ENCODE data around the gene ZNF724.
"Not testable (repeated sequence)": the region's sequence is repeated elsewhere in the genome, so short reads cannot be mapped to it uniquely, and the experiment has no call there.

Gene ZNF724

DNA sequence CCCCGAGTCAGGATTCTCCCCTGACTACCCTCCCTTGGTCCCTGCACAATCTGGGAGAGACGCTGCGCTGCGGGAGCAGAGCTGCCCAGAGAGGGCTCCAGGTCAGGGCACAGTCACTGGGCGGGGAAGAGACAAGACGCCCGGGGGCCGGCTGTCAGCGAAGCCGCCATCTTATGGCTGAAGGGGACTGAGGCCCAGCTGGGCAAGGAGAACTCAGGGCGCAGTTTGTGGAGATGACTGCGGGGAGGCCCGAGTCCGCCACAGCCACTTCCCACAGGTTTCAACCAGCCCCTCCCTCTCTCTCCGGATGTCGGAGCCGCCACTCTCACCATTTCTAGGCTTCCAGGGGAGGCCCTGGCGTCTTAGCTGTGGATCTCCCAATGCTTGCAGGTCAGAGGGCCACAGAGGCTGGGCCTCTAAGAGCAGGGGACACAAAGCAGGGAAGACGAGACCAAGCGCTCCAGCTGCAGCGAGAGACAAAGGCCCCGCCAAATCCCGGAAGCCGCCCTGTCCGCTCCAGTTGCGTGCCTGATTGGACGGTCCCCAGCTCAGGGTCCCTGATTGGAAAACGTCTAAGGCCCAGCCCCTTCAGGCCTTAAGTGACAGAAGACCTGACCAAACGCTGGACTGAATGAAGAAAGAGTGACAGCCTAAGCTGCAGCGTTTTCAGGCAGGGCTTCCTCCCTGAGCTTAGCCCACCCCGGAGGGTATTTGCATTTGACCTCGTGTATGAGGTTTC lies at the start of gene ZNF724:
TSS of gene ZNF724 (minus strand) at position 484 of the 739 bp plus-strand sequence. CDS start at position 332, 152 bp downstream.
- DNase-seq (ENCODE audit: low read depth, low spot score): peak; percentile 95

DNA sequence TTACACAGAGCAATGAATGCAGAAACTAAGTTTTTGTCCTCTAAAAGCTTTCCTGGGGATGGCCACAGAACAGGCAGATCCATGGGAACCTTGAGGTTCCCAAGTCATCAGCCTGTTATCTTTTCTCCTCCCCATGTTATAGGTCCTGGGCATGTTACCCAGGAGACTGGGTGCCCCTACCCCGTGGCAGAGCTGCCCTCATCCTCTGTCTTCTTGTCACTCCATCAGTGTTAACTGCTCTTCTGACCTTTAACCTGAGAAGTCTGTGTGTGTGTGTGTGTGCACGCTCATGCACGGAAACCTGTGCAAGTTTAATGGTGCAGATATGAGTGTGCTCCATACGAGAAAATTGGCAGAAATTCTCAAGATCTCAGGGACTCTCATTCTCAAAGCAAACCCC lies 43.9 kb upstream of the ZNF724 start:
- no peak for DNase-seq (ENCODE audit: low read depth, low spot score)

DNA sequence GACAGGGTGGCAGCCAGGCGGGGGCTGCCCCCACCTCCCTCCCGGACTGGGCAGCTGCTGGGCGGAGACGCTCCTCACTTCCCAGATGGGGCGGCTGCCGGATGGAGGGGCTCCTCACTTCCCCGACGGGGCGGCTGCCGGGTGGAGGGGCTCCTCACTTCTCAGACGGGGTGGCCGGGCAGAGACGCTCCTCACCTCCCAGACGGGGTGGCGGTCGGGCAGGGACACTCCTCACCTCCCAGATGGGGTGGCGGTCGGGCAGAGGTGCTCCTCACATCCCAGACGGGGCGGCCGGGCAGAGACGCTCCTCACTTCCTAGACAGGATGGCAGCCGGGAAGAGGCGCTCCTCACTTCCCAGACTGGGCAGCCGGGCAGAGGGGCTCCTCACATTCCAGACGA lies 39.8 kb upstream of the ZNF724 start:
- not testable (repeated sequence) for DNase-seq (ENCODE audit: low read depth, low spot score)

DNA sequence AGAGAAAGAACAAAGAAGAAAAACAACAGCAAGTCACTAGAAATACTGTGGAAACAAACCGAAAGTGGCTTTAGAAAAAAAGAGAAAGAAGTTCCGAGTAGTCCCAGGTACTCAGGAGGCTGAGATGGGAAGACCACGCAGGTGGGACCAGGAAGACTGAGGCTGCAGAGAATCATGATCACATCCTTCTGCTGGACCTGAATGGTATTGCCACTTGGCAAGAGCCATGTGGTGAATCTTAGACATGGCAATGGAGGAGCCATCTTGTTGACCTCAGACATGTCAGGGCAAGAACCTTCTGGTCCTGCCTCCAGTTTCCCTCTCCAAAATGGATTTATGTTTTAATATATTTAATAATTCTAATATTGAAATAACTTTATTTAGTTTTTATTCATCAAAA lies 37.4 kb upstream of the ZNF724 start:
- DNase-seq (ENCODE audit: low read depth, low spot score): no peak

DNA sequence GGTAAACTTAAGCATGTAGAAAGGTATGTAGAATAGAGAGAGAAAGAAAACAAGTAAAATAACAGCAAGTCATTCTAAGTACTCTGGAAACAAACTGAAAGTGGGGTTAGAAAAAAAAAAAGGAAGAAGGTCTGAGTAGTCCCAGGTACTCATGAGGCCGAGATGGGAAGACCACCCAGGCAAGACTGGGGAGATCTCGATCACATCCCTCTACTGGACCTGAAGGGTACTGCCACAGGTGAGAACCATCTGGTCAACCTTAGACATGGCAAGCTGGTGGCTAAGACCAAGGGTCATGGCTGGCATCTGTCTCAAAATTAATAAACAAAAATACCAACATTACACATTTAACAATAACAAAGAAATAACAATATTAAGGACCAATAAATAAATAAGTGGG lies 36.3 kb upstream of the ZNF724 start:
- DNase-seq (ENCODE audit: low read depth, low spot score): no peak

DNA sequence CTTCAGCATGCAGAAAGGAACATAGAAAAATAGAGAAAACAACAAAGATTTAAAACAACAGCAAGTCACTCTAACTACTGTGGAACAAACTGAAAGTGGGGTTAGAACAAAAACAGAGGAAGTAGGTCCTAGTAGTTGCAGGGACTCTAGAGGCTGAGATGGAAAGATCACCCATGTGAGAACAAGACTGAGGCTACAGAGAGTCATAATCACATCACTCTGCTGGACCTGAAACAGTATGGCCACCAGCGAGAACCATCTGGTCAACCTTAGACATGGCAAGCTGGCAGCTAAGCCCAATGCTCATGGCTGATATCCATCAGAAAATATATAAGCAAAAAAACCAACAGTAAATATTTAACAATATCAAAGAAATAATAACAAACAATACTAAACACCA lies 35.8 kb upstream of the ZNF724 start:
- DNase-seq (ENCODE audit: low read depth, low spot score): no peak

DNA sequence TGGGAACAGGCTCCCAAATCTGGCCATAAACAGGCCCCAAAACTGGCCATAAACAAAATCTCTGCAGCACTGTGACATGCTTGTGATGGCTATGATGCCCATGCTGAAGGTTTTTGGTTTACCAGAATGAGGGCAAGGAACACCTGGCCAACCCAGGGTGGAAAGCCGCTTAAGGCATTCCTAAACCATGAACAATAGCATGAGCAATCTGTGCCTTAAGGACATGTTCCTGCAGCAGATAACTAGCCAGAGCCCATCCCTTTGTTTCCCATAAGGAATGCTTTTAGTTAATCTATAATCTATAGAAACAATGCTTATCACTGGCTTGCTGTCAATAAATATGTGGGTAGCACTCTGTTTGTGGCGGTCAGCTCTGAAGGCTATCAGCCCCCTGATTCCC lies 35.1 kb upstream of the ZNF724 start:
- not testable (repeated sequence) for DNase-seq (ENCODE audit: low read depth, low spot score)

DNA sequence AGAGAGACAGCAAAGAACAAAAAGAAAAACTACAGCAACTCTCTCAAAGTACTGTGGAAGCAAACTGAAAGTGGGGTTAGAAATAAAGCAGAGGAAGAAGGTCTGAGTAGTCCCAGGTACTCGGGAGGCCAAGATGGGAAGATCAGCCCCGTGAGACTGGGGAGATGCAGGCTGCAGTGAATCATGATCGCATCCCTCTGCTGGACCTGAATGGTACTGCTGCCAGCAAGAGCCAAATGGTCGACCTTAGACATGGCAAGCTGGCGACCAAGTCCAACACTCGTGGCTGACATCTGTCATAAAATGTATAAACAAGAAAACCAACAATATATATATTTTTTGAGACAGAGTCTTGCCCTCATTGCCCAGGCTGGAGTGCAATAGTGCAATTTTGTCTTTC lies 33.7 kb upstream of the ZNF724 start:
- DNase-seq (ENCODE audit: low read depth, low spot score): peak; percentile 1

DNA sequence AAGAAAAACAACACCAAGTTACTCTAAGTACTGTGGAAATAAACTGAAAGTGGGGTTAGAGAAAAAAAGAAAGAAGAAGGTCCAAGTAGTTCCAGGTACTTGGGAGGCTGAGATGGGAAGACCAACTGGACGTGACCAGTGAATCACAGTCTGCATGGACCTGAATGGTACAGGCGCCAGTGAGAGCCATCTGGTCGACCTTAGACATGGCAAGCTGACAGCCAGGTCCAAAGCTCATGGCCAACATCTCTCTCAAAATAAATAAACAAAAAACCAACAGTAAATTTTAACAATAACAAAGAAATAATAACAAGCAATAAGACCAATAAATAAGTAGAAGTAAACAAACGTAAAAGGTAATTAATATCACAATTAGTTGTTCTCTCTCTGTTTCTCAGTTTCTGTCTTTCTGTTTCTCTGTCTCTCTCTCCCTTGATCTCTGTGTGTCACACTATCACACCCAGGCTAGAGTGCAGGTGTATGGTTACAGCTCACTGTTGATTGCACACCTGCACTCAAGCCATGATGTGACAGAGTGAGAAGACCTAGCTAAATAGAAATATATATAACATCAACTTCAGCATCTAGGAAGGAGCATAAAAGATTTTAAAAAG lies 31.6 kb upstream of the ZNF724 start:
- no peak for DNase-seq (ENCODE audit: low read depth, low spot score)

DNA sequence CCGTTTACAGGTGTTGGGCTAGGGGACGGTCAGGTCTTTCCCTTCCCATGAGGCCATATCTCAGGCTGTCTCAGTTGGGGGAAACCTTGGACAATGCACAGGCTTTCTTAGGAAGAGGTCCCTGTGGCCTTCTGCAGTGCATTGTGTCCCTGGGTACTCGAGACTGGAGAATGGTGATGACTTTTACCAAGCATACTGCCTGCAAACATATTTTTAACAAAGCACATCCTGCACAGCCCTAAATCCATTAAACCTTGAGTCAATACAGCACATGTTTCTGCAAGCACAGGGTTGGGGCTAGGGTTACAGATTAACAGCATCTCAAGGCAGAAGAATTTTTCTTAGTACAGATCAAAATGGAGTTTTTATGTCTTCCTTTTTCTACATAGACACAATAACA lies 27.9 kb upstream of the ZNF724 start:
- not testable (repeated sequence) for DNase-seq (ENCODE audit: low read depth, low spot score)

DNA sequence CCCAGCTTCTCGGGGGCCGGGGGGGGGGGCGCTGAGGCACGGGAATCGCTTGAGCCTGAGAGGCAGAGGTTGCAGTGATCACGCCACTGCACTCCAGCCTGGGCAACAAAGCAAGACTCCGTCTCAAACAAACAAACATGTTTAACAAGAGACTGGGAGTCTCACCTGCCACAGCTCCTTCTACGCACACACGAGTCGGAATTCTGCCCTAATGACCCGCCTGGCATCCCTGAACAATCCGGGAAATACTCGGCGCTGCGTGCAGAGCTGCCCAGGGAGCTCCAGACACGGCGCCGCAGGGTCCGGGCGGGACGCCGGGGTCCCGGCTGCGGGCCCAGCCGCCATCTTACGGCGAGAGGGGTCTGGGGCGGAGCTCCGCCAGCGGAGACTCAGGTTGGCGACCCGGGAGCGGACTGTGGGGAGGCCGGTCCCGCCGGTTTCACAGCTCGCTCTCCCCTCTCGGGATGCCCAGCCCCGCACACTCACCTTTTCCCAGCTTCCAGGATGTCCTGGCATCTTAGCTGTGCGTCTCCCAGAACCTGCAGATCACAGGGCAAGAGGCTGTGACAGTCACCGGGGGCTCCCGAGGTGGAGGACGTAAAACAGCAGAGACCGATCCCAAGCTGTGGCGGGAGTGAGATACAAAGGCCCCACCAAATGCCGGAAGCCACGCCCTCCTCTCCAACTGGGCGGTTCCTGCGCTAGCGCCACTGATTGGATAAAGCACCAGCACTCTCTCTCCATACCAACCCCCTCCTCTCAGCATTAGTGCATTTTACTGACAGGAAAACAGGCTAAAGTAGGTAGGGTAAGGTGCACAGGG lies 23.6 kb upstream of the ZNF724 start:
- peak; percentile 69 for DNase-seq (ENCODE audit: low read depth, low spot score)

DNA sequence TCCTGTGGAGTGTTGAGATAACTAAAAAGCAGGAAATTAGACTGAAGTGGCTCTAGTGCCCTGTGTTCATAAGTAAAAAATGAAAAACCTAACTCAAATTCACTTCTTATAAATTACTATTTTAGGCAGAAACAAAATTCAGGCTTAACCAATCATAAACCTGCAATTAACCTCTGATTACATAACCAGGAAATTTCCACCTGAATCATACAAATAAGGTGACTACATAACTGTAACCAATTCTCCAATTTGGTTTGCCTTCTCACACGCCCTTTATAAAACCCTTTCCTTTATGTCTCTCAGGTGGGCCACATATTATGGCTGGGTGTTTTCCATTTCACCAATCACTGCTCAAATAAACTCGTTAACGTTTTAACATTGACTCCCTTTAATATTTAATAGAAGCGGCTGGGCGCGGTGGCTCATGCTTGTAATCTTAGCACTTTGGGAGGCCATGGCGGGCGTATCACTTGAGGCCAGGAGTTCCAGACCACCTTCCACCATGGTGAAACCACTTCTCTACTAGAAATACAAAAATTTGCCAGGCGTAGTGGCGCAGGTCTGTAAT lies 22.9 kb upstream of the ZNF724 start:
- DNase-seq (ENCODE audit: low read depth, low spot score): no peak

DNA sequence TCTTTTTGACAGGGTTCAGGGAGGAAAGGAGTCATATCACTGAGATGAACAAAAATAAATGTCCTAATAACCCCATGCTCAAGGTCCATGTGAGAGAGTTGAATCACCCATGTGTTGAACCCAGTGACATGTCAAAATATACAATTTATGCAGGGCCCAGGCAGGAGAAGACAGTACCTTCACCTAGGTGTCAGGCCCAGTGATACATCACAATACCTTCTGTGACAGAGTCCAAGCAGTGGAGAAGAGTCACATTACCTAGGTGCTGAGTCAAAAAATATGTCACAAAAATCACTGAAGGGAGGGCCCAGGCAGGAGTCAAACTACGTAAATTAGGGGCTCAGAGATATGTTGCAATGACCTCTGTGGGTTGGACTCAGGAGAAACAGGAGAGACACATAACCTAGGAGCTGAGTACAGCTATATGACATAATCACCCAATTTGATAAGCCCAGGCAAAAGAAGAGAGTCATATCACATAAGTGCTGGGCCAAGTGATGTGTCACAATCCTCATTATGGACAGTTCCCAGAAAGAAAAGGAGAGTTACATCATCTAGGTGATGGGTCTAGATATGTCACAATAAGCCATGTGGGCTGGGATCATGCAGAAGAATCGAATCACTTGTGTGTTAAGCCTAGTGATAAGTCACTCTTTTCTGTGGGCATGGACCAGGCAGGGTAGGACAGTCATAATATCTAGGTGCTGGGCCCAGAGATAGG lies 13.8 kb upstream of the ZNF724 start:
- DNase-seq (ENCODE audit: low read depth, low spot score): no peak

DNA sequence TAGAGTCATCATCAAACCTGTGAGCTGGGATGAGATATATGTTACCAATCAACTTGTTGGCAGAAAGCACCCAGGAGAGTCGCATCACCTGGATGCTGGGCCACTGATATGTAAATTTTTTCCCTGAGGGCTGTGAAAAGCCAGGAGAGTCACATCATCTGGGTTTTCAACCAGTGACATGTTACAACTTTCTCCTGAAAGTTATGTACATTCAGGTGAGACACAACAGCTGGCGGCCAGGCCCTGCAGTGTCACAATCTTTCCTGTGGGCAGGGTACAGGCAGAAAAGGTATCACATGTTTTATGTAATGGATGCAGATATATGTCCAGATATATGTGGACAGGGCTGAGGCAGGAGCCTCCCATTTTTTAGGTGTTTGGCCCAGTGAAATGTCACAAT lies 13.2 kb upstream of the ZNF724 start:
- no peak for DNase-seq (ENCODE audit: low read depth, low spot score)

DNA sequence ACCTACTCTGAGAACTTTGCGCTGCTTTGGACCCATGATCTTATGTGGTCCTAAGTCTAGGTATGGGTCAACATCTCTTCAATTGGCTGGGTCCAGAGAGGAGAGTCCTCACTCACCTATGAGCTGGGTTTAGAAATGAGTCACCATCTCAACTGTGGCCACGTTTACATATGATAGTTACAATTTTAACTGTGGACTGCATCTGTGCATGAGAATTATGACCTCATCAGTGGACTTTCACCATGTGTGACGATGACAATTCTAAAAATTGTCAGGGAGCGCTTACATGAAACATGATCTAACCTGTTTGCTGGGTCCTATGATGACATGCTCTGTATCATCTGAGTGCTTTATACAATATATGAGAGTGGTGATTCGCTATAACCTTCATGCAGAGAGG lies 12.7 kb upstream of the ZNF724 start:
- DNase-seq (ENCODE audit: low read depth, low spot score): no peak

DNA sequence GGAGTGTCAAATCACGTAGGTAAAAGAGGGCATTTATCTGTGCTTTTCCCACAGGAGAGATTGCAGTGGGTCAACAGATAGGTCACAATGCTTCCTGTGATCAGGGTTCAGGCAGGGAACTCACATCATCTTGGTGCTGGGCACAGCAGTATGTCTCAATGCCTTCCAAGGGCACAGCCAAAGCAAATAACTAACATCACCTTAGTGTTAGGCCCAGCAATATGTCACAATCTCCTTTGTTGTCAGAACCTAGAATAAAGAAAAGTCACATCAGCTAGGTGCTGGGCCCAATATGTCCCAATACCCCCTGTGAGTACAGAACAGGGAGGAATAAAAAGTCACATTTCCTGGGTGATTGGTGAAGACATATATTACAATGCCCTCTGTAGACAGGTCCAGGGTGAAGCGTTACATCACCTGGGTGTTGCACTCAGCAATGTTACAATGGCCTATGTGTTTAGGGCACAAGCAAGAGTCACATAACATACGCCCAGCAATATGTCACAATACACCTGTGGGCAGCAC lies 11.4 kb upstream of the ZNF724 start:
- DNase-seq (ENCODE audit: low read depth, low spot score): no peak

DNA sequence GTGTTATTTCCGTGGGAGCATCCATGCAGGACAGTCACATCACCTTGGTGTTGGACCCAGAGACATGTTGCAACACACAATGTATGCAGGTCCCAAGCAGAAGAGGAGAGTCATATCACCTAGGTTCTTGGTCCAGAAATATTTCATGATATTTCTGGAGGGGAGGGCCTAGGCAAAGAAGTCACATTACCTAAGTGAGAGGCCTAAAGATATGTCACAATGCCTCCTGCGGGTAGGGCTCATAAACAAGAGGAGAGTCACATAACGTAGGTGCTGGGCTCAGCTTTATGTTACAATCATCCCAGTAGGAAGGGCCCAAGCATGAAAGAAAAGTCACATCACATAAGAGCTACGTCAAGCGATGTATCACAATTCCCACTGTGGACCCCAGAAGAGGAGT lies 10.8 kb upstream of the ZNF724 start:
- DNase-seq (ENCODE audit: low read depth, low spot score): no peak

DNA sequence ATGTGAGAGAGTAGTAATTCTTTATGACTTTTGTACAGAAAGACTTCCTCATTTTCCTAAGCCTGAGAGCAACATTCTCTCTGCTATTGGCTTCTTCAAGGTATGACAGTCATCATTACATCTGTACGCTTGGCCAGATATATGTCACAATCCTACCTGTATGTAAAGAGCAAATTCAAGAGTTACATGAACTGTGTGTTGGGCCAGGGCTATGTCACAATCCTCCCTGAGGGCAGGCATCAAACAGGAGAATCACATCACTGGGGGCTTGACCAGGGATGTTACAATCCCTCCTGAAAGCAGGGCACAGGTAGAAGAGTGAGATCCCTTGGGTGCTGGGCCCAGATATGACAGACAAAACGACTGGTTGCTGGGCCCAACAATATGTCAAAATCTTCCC lies 9.8 kb upstream of the ZNF724 start:
- no peak for DNase-seq (ENCODE audit: low read depth, low spot score)

DNA sequence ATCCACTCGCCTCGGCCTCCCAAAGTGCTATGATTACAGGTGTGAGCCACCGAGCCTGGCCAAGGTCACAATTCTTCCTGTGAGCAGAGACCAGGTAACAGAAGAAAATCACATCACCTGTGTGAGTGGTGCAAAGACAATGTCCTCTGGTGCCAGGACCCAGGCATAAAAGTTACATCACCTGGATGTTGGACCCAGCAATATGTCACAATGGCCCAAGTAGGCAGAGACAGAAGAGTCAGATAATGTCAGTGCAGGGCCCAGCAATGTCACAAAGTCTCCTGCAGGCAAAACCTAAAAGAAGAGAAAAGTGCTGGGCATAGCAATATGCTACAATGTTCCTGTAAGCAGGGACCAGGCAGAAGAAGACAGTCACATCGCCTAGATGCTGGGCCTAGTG lies 5.5 kb upstream of the ZNF724 start:
- no peak for DNase-seq (ENCODE audit: low read depth, low spot score)

DNA sequence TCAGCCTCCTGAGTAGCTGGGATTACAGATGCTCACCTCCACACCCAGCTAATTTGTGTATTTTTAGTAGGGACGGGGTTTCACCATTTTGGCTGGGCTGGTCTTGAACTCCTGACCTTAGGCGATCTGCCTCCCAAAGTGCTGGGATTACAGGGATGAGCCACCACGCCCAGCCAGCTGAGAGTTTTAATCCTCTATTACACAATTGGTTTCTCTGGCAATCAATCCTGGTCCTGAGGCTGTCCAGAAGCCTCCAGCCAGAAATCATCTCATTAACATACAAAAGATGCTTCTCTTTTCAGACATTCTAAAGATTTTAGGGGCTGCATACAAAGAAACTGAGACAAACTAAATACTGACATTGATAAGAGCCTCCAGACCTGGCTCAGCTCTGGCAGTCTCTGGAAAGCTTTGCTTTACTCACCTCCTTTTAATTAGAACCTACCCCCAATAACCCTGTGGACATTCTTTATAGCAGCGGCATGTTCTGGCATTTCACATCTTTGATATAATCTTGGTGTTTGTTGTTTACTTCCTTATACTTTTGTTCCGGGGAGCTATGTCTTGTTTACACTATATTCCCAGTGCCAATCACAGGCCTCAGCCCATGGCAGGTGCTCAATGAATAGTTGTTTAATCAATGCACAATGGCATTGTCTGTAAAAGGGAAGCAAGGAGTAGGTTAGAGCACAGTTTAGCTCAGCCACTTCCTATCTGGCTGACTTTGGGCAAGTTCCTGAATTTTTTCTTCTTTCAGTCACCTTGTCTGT lies 4.1 kb upstream of the ZNF724 start:
- DNase-seq (ENCODE audit: low read depth, low spot score): no peak

DNA sequence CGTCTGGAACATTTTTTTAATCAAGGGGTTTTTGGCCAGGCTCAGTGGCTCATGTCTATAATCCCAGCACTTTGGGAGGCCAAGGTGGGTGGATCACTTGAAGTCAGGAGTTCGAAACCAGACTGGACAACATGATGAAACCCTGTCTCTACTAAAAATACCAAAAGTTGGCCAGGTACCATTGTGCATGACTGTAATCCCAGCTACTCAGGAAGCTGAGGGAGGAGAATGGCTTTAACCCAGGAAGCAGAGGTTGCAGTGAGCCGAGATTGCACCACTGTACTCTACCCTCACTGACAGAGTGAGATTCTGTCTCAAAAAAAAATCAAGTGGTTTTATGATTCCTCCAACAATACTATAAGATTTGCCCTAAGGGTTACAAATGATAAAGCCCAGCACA lies 3.1 kb upstream of the ZNF724 start:
- not testable (repeated sequence) for DNase-seq (ENCODE audit: low read depth, low spot score)

Measured in smooth muscle cell of the brain vasculature (primary cell).